Thoracic aorta (tissue), 2 donors: ENCODE results near the gene KCNQ5. TPM values are rescaled to one million over a fixed set of nuclear protein-coding genes. Genes with fewer than 3 reads are reported as not detected.

Experiments used
- ATAC-seq: fragments of 150-250 bp; one replicate; pipeline ENCODE4 v1.8.0; 2017; ENCODE audit warnings: low read depth; ENCODE audit not compliant: insufficient number of reproducible peaks, low FRiP score
- DNase-seq: peaks from one replicate; pipeline ENCODE4 v3.0.0-alpha.2; 2020; ENCODE audit warnings: low spot score
- H3K27ac ChIP-seq, 2 donors: fragments of 200-600 bp; sonication (generic); 1 replicate in 1 of 2; 2 replicates in 1 of 2; pipeline ENCODE4 v1.5.1; 2016; ENCODE audit warnings: mild to moderate bottlenecking in 2 of 2, moderate library complexity in 2 of 2
- H3K27me3 ChIP-seq: fragments of 200-600 bp; sonication (generic); replicated peaks from 2 replicates; pipeline ENCODE4 v1.6.0; 2016; ENCODE audit warnings: mild to moderate bottlenecking; ENCODE audit not compliant: insufficient read depth
- H3K36me3 ChIP-seq: fragments of 200-600 bp; sonication (generic); one replicate; pipeline ENCODE4 v1.5.1; 2016
- H3K4me1 ChIP-seq, 2 donors: fragments of 200-600 bp; sonication (generic); 1 replicate in 1 of 2; 2 replicates in 1 of 2; pipeline versions ENCODE4 v1.5.1 to v1.6.0; 2016; ENCODE audit warnings: low read depth in 2 of 2, mild to moderate bottlenecking in 1 of 2; ENCODE audit not compliant: control insufficient read depth in 1 of 2
- H3K4me3 ChIP-seq: fragments of 200-600 bp; sonication (generic); 2 replicates; pipeline ENCODE4 v1.5.1; 2016; ENCODE audit warnings: mild to moderate bottlenecking
- H3K9me3 ChIP-seq: fragments of 200-600 bp; sonication (generic); 2 replicates; pipeline ENCODE4 v1.5.1; 2016
- CTCF ChIP-seq: fragments of 200-600 bp; sonication (generic); IDR thresholded peaks from one replicate; pipeline ENCODE4 v1.5.1; 2019; ENCODE audit warnings: antibody characterized with exemption
- total RNA-seq, 2 donors: library from RNA; depleted of rRNA; stranded (reverse); fragments of >200 nt; gene quantifications; one replicate each; pipeline versions ENCODE4 v1.1.0 to v1.2.3, GENCODE V29; 2016

KCNQ5 gene
- total RNA-seq, 2 donors from 2014 or later = 7.3 to 8.5 TPM

- H3K36me3 ChIP-seq = no peaks in the 10 kb centered on the region
- H3K4me1 ChIP-seq = peaks cover 13 to 33% of the 10 kb centered on the region in 2 donors
- ATAC-seq = no peak
- H3K9me3 ChIP-seq = no peaks in the 10 kb centered on the region
- no peak for TF ChIP-seq CTCF
- DNase-seq = no peak
- no peak overlapping the region for H3K4me3 ChIP-seq
- no peaks in the 10 kb centered on the region for H3K27me3 ChIP-seq
- H3K27ac ChIP-seq = peak overlapping the region; percentile 64 to 73
Observed at GRCh38 chr6:72948153-72948552, 326.3 kb downstream of the KCNQ5 start.

GRCh38 chr6:72950114-72950860, 328.4 kb downstream of the KCNQ5 start:
- Histone ChIP-seq H3K9me3 (no peaks in the 10 kb centered on the region), H3K4me1 (peaks cover 21 to 55% of the 10 kb centered on the region in 2 donors), H3K36me3 (no peaks in the 10 kb centered on the region), H3K27ac (peak overlapping the region; percentile 64 to 73), H3K27me3 (no peaks in the 10 kb centered on the region), H3K4me3 (no peak overlapping the region)
- ATAC-seq = peak; percentile 36
- DNase-seq = no peak
- TF ChIP-seq CTCF = no peak

- DNase-seq = no peak
- Histone ChIP-seq H3K9me3 (no peaks in the 10 kb centered on the region), H3K27me3 (no peaks in the 10 kb centered on the region), H3K4me1 (peaks cover 21 to 64% of the 10 kb centered on the region in 2 donors), H3K4me3 (no peak overlapping the region), H3K36me3 (no peaks in the 10 kb centered on the region), H3K27ac (peak overlapping the region; percentile 34 to 77)
- peak; percentile 60 for ATAC-seq
- no peak for TF ChIP-seq CTCF
Observed at GRCh38 chr6:72952808-72953630, 331.2 kb downstream of the KCNQ5 start.

- ATAC-seq = no peak
- H3K36me3 ChIP-seq = no peaks in the 10 kb centered on the region
- H3K4me1 ChIP-seq = peaks cover 18 to 62% of the 10 kb centered on the region in 2 donors
- no peak for TF ChIP-seq CTCF
- DNase-seq = no peak
- no peaks in the 10 kb centered on the region for H3K9me3 ChIP-seq
- peak overlapping the region; percentile 34 to 77 for H3K27ac ChIP-seq
- H3K27me3 ChIP-seq = no peaks in the 10 kb centered on the region
- H3K4me3 ChIP-seq = no peak overlapping the region
Observed at GRCh38 chr6:72953971-72954381, 332.1 kb downstream of the KCNQ5 start.

- ATAC-seq (no peak), DNase-seq (no peak)
- no peak for TF ChIP-seq CTCF
- Histone ChIP-seq H3K4me1 (peaks cover 16 to 62% of the 10 kb centered on the region in 2 donors), H3K36me3 (no peaks in the 10 kb centered on the region), H3K4me3 (no peak overlapping the region), H3K27ac (peak overlapping the region; percentile 44 to 59), H3K9me3 (no peaks in the 10 kb centered on the region), H3K27me3 (no peaks in the 10 kb centered on the region)
Observed at GRCh38 chr6:72954716-72955115, 332.9 kb downstream of the KCNQ5 start.
